HCT116 (cell line): ENCODE measurements around the gene KPNA5. TPM values are rescaled to one million over a fixed set of nuclear protein-coding genes. Genes with fewer than 3 reads are reported as not detected.

Source experiments
- ATAC-seq: fragments of 200-7000 bp; cut with Tn5 transposase; 2 replicates; pipeline ENCODE4 v1.9.1; 2020; ENCODE audit warnings: mild to moderate bottlenecking, moderate library complexity
- BruUV-seq: library from RNA; stranded (reverse); fragments of 400-500 nt; replicated peaks from 2 replicates; lab custom pipeline; 2021; lab: Mats Ljungman, UMichigan
- CTCF ChIA-PET: fragments of 300-600 bp; sonication (Branson Sonifier 250); formaldehyde crosslinking; loops from one replicate; lab custom pipeline; 2021; ENCODE audit warnings: antibody characterized with exemption; lab: Charles Lee
- POLR2A ChIA-PET: fragments of 300-600, 350-600 bp; sonication (Branson Sonifier 250); formaldehyde crosslinking; loops from one replicate; lab custom pipeline; 2021; ENCODE audit warnings: antibody characterized with exemption; lab: Charles Lee
- RAD21 ChIA-PET, 2 experiments: fragments of 300-600 bp; sonication (Branson Sonifier 250); formaldehyde crosslinking; loops; one replicate each; lab custom pipeline; 2023; ENCODE audit warnings: low total read pairs in 2 of 2; ENCODE audit not compliant: uncharacterized antibody in 2 of 2, unreplicated experiment in 2 of 2, low non-redundant PET in 1 of 2; lab: Charles Lee
- DNase-seq: peaks from one replicate; pipeline ENCODE4 v3.0.0-alpha.2; 2010; ENCODE audit warnings: low read depth, low spot score
- H2AFZ ChIP-seq: fragments of 200-600 bp; shearing (Covaris generic), sonication (generic); 2 replicates; pipeline ENCODE4 v1.6.1; 2017; ENCODE audit warnings: low read depth, mixed run types, mixed read lengths, antibody characterized with exemption, low read length; ENCODE audit not compliant: poor library complexity, severe bottlenecking
- H3K27ac ChIP-seq: 2 replicates; pipeline ENCODE4 v1.5.1; 2012; ENCODE audit warnings: low read depth, low read length
- H3K27me3 ChIP-seq: fragments of 200-600 bp; sonication (generic); 2 replicates; pipeline ENCODE4 v1.6.1; 2016; ENCODE audit warnings: mixed run types, low read length, mixed read lengths; ENCODE audit not compliant: insufficient read depth
- H3K36me3 ChIP-seq, 2 experiments: fragments of 200-500 bp in 1 of 2; fragments of 200-600 bp in 1 of 2; sonication (Bioruptor generic) in 1 of 2; sonication (generic) in 1 of 2; 2 replicates each; pipeline versions ENCODE4 v1.5.1 to v1.6.1; 2014 to 2016; ENCODE audit warnings: low read length in 2 of 2, inconsistent platforms in 1 of 2, mixed read lengths in 1 of 2, mixed run types in 1 of 2; ENCODE audit not compliant: insufficient read depth in 2 of 2, control insufficient read depth in 1 of 2
- H3K4me1 ChIP-seq, 2 experiments: fragments of 200-600 bp in 1 of 2; sonication (generic) in 1 of 2; 2 replicates each; pipeline versions ENCODE4 v1.5.1 to v1.6.1; 2012 to 2017; ENCODE audit warnings: low read length in 2 of 2, inconsistent platforms in 1 of 2, mild to moderate bottlenecking in 1 of 2, mixed read lengths in 1 of 2, mixed run types in 1 of 2, moderate library complexity in 1 of 2; ENCODE audit not compliant: insufficient read depth in 2 of 2, control insufficient read depth in 1 of 2
- H3K4me2 ChIP-seq: fragments of 200-600 bp; sonication (generic); 2 replicates; pipeline ENCODE4 v1.6.1; 2017; ENCODE audit warnings: mixed run types, low read length, mixed read lengths
- H3K4me3 ChIP-seq, 2 experiments: fragments of 200-600 bp in 1 of 2; sonication (generic) in 1 of 2; replicated peaks in 1 of 2; 2 replicates each; pipeline ENCODE4 v1.5.1; 2011 to 2016; ENCODE audit warnings: low read length in 2 of 2, control low read depth in 1 of 2, low read depth in 1 of 2, mild to moderate bottlenecking in 1 of 2, mixed read lengths in 1 of 2, mixed run types in 1 of 2
- H3K79me2 ChIP-seq: fragments of 200-600 bp; sonication (generic); 2 replicates; pipeline ENCODE4 v1.6.1; 2017; ENCODE audit warnings: mild to moderate bottlenecking, mixed run types, low read length, moderate library complexity, mixed read lengths; ENCODE audit not compliant: insufficient read depth
- H3K9ac ChIP-seq: fragments of 200-600 bp; sonication (generic); 2 replicates; pipeline ENCODE4 v1.6.1; 2016; ENCODE audit warnings: low read length, mixed read lengths
- H3K9me2 ChIP-seq: fragments of 200-600 bp; sonication (generic), shearing (Covaris generic); 2 replicates; pipeline ENCODE4 v1.6.1; 2017; ENCODE audit warnings: mixed run types, mild to moderate bottlenecking, moderate library complexity; ENCODE audit not compliant: insufficient read depth
- H3K9me3 ChIP-seq, 2 experiments: fragments of 200-500 bp in 1 of 2; fragments of 200-600 bp in 1 of 2; sonication (Bioruptor generic) in 1 of 2; sonication (generic) in 1 of 2; 2 replicates each; pipeline ENCODE4 v1.6.1; 2014 to 2017; ENCODE audit warnings: low read length in 2 of 2, mixed read lengths in 2 of 2, inconsistent platforms in 1 of 2, low read depth in 1 of 2, mild to moderate bottlenecking in 1 of 2, mixed run types in 1 of 2, moderate library complexity in 1 of 2; ENCODE audit not compliant: control insufficient read depth in 1 of 2, insufficient read depth in 1 of 2
- H4K20me1 ChIP-seq: fragments of 200-600 bp; sonication (generic), shearing (Covaris generic); 2 replicates; pipeline ENCODE4 v1.6.1; 2017; ENCODE audit warnings: mixed run types, mild to moderate bottlenecking, moderate library complexity; ENCODE audit not compliant: insufficient read depth
- CBX3 ChIP-seq: IDR thresholded peaks from 2 replicates; pipeline ENCODE4 v1.6.1; 2012; ENCODE audit warnings: low read depth
- CTCF ChIP-seq, 3 experiments: fragments of 200-600 bp in 1 of 3; sonication (generic) in 1 of 3; IDR thresholded peaks in 2 of 3; conservative IDR thresholded peaks in 1 of 3; 2 replicates each; pipeline ENCODE4 v1.5.1; 2012 to 2017; ENCODE audit warnings: low read depth in 2 of 3, low read length in 2 of 3, antibody characterized with exemption in 1 of 3, borderline replicate concordance in 1 of 3, control low read depth in 1 of 3, mild to moderate bottlenecking in 1 of 3, mixed read lengths in 1 of 3, mixed run types in 1 of 3, moderate library complexity in 1 of 3; ENCODE audit not compliant: insufficient read depth in 1 of 3
- FOSL1 ChIP-seq: IDR thresholded peaks from 2 replicates; pipeline ENCODE4 v1.6.1; 2012; ENCODE audit warnings: low read depth
- MAX ChIP-seq: IDR thresholded peaks from 2 replicates; pipeline ENCODE4 v1.6.1; 2012
- POLR2AphosphoS5 ChIP-seq: IDR thresholded peaks from 2 replicates; pipeline ENCODE4 v1.6.1; 2011; ENCODE audit warnings: mild to moderate bottlenecking, low read depth, low read length, moderate library complexity
- RAD21 ChIP-seq: IDR thresholded peaks from 2 replicates; pipeline ENCODE4 v1.6.1; 2012; ENCODE audit warnings: low read depth, mild to moderate bottlenecking
- REST ChIP-seq: IDR thresholded peaks from 2 replicates; pipeline ENCODE4 v1.6.1; 2012; ENCODE audit warnings: low read depth
- SIN3A ChIP-seq: IDR thresholded peaks from 2 replicates; pipeline ENCODE4 v1.6.1; 2012; ENCODE audit warnings: low read depth
- SRF ChIP-seq: IDR thresholded peaks from 2 replicates; pipeline ENCODE4 v1.6.1; 2012; ENCODE audit warnings: low read depth
- TCF7L2 ChIP-seq: IDR thresholded peaks from 2 replicates; pipeline ENCODE4 v1.7.0; 2011; ENCODE audit warnings: borderline replicate concordance, inconsistent platforms; ENCODE audit not compliant: insufficient read depth, insufficient read length; ENCODE audit errors: extremely low read depth
- intact Hi-C: fragments of 100-400 bp; cut with micrococcal nuclease; formaldehyde crosslinking; loops from 2 replicates; pipeline ENCODE4 v1.10.0; 2022
- total RNA-seq: library from RNA; stranded (reverse); gene quantifications from one replicate; pipeline ENCODE4 v1.2.1, GENCODE V29; 2021; ENCODE audit not compliant: unreplicated experiment
- TF ChIP-seq, protein P1 (sequence below): IDR thresholded peaks from 2 replicates; pipeline ENCODE4 v1.6.1; 2011; ENCODE audit warnings: mild to moderate bottlenecking, low read length, moderate library complexity; ENCODE audit not compliant: insufficient replicate concordance; ENCODE audit errors: extremely low read depth

KPNA5 gene
- total RNA-seq, 1 experiment from 2014 or later = 9.8 TPM

GRCh38 chr6:116714296-116714695, 33.3 kb downstream of the KPNA5 start (continued):
- TF ChIP-seq, protein P1, sequence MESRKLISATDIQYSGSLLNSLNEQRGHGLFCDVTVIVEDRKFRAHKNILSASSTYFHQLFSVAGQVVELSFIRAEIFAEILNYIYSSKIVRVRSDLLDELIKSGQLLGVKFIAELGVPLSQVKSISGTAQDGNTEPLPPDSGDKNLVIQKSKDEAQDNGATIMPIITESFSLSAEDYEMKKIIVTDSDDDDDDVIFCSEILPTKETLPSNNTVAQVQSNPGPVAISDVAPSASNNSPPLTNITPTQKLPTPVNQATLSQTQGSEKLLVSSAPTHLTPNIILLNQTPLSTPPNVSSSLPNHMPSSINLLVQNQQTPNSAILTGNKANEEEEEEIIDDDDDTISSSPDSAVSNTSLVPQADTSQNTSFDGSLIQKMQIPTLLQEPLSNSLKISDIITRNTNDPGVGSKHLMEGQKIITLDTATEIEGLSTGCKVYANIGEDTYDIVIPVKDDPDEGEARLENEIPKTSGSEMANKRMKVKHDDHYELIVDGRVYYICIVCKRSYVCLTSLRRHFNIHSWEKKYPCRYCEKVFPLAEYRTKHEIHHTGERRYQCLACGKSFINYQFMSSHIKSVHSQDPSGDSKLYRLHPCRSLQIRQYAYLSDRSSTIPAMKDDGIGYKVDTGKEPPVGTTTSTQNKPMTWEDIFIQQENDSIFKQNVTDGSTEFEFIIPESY = no peak

DNA sequence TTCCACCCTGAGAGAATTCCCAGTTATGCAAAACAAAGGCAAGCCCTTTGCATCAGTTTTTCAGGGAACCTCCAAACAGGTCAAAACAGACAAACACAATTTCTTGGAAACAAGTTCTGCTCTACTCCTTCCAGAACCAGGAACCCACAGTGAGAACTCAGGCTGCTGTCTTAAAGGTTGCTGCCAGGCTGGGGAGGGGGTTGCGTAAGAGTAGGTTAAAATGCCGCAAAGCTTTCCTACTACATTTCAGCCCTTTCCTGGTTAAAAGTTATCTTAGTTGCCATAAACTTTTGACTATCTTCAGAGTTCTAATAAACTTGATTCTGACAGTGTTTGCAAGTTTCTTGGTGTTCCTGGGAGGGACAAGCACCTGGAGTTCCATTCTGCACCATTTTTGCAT, 33.8 kb downstream of the KPNA5 start:
- Histone ChIP-seq H3K9me2 (no peaks in the 10 kb centered on the region), H3K36me3 (peaks cover 0 to 8% of the 10 kb centered on the region in 2 experiments; a peak in 2 of 4 replicates), H3K4me3 (no peak overlapping the region), H3K4me2 (no peak overlapping the region), H3K27ac (no peak overlapping the region), H3K9ac (no peak overlapping the region), H3K9me3 (no peaks in the 10 kb centered on the region), H3K27me3 (no peaks in the 10 kb centered on the region), H3K79me2 (no peaks in the 10 kb centered on the region; the same call in 1 of the 2 replicates), H2AFZ (no peak overlapping the region), H3K4me1 (no peaks in the 10 kb centered on the region), H4K20me1 (no peaks in the 10 kb centered on the region)
- intact Hi-C loops = no loop called here
- ChIA-PET POLR2A (no interaction called here), CTCF (no interaction called here), RAD21 (no interaction called here)
- TF ChIP-seq REST = no peak
- TF ChIP-seq POLR2AphosphoS5 = no peak
- TF ChIP-seq CTCF (IDR thresholded peaks at IDR 0.05 in 2 of 3, conservative IDR thresholded peaks at IDR 0.05 in 1 of 3; ENCODE audit: borderline replicate concordance in 1 of 3, insufficient read depth in 1 of 3, low read depth in 2 of 3, low read length in 2 of 3) = no peak
- no peak for TF ChIP-seq FOSL1
- TF ChIP-seq MAX = no peak
- no peak for TF ChIP-seq TCF7L2
- TF ChIP-seq SRF = no peak
- TF ChIP-seq RAD21 = no peak
- no peak for TF ChIP-seq CBX3
- TF ChIP-seq SIN3A = no peak
- DNase-seq (no peak), ATAC-seq (no peak)
- no TSS peak for BruUV-seq
